GM12878 (cell line): ENCODE results near the gene FGF2.

ENCODE experiments used
- MTA3 ChIP-seq: IDR thresholded peaks from 2 replicates; pipeline ENCODE4 v1.6.1; 2012; ENCODE audit warnings: low read length, inconsistent platforms, borderline replicate concordance
- TAF1 ChIP-seq: IDR thresholded peaks from 2 replicates; pipeline ENCODE4 v1.6.1; 2011; ENCODE audit warnings: mild to moderate bottlenecking, low read depth, low read length, borderline replicate concordance
- TCF12 ChIP-seq: IDR thresholded peaks from 2 replicates; pipeline ENCODE4 v1.6.1; 2011; ENCODE audit warnings: low read depth, mild to moderate bottlenecking, low read length
- YY1 ChIP-seq: IDR thresholded peaks from 2 replicates; pipeline ENCODE4 v1.6.1; 2011; ENCODE audit warnings: low read depth, mild to moderate bottlenecking, low read length
- TF ChIP-seq, protein P1 (sequence below), 3 experiments: IDR thresholded peaks in 2 of 3; conservative IDR thresholded peaks in 1 of 3; 2 replicates each; pipeline ENCODE4 v1.5.1; 2011; ENCODE audit warnings: low read depth in 3 of 3, low read length in 3 of 3, mild to moderate bottlenecking in 3 of 3, control low read depth in 2 of 3, moderate library complexity in 2 of 3, inconsistent platforms in 1 of 3, mixed read lengths in 1 of 3; ENCODE audit not compliant: control insufficient read depth in 2 of 3, insufficient read depth in 1 of 3; ENCODE audit errors: extremely low read depth in 1 of 3
- TF ChIP-seq, protein P2 (sequence below): IDR thresholded peaks from 2 replicates; pipeline ENCODE4 v1.6.1; 2012; ENCODE audit warnings: low read depth, low read length, improper control_type of control experiment

GRCh38 chr4:122785099-122785498 lies 41.5 kb upstream of the FGF2 start:
- TF ChIP-seq TCF12 (no peak), MTA3 (no peak), YY1 (no peak), TAF1 (no peak)
- TF ChIP-seq, protein P1, sequence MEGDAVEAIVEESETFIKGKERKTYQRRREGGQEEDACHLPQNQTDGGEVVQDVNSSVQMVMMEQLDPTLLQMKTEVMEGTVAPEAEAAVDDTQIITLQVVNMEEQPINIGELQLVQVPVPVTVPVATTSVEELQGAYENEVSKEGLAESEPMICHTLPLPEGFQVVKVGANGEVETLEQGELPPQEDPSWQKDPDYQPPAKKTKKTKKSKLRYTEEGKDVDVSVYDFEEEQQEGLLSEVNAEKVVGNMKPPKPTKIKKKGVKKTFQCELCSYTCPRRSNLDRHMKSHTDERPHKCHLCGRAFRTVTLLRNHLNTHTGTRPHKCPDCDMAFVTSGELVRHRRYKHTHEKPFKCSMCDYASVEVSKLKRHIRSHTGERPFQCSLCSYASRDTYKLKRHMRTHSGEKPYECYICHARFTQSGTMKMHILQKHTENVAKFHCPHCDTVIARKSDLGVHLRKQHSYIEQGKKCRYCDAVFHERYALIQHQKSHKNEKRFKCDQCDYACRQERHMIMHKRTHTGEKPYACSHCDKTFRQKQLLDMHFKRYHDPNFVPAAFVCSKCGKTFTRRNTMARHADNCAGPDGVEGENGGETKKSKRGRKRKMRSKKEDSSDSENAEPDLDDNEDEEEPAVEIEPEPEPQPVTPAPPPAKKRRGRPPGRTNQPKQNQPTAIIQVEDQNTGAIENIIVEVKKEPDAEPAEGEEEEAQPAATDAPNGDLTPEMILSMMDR (IDR thresholded peaks at IDR 0.05 in 2 of 3, conservative IDR thresholded peaks at IDR 0.05 in 1 of 3; ENCODE audit: control insufficient read depth in 2 of 3, extremely low read depth in 1 of 3, insufficient read depth in 1 of 3, low read depth in 3 of 3, low read length in 3 of 3), result no peak
- TF ChIP-seq, protein P2, sequence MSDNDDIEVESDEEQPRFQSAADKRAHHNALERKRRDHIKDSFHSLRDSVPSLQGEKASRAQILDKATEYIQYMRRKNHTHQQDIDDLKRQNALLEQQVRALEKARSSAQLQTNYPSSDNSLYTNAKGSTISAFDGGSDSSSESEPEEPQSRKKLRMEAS, result no peak
